Fibroblast of the conjunctiva (primary cell): ENCODE measurements around the gene ARG2.

Source experiments
- DNase-seq: peaks from one replicate; pipeline ENCODE4 v3.0.0-alpha.2; 2010; ENCODE audit warnings: low read depth

The ARG2 gene

GRCh38 chr14:67619446-67620216 is at the start of gene ARG2:
ARG2 (plus strand) TSS chr14:67619920; CDS start chr14:67619978, 58 bp downstream.
- peak; percentile 83 for DNase-seq

DNA sequence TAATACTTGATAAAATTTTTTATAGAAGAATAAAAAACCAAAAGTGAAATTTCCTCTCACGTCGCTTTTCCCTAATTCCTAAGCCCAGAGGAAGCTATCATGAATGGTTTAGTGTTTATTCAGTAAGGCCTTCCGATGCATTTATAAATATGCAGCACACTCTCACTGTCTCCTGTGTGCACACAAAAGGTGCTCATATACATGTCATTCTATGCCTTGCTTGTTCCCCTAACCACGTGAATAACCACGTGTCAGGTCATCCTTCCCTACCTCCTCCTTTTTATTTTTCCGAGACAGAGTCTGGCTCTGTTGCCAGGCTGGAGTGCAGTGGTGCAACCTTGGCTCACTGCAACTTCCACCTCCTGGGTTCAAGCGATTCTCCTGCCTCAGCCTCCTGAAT is 49.3 kb upstream of the ARG2 start:
- DNase-seq = no peak

DNA sequence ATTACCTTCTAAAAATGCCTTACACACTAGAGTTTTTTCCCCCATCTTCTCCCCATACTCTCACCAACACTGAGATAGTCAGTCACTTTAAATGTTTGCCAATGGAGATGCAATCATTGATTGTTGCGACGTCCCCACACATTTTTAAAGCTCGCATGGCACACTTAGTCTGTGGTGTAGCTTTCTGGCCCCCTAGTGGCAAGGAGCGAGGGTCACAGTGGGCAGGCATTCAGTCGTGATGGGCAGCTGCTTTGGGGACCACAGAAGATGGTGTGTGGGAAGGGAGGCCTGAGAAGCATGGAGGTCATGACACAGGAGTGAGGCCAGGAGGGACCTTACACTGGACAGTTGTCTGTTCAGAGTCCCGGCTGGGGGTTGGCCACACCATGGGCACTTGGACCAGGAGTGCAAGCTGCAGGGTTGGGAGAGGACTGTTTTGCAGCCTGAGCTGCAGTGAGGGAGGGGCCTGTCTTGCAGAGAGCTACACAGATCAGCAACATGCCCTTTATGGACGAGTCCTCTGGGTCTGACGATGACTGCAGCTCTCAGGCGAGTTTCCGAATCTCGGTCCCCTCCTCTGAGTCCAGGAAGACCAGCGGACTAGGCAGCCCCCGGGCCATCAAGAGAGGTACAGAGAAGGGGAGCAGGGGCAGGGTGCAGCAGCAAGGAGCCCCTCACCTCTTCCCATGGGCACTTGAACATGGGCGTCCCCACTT is 48.3 kb upstream of the ARG2 start:
- DNase-seq = peak; percentile 13

DNA sequence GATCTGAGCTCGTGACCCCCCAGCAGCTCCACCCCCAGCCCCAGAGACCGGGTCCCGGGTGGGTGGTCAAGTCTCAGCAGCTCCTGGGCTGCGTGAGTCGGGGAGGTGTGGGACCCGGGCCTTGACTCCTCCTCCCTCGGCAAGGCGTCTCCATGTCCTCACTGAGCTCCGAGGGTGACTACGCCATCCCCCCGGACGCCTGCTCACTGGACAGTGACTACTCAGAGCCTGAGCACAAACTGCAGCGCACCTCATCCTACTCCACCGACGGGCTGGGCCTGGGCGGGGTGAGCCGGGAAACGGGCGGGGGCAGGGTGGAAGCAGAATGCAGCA is 47.8 kb upstream of the ARG2 start:
- DNase-seq = no peak

DNA sequence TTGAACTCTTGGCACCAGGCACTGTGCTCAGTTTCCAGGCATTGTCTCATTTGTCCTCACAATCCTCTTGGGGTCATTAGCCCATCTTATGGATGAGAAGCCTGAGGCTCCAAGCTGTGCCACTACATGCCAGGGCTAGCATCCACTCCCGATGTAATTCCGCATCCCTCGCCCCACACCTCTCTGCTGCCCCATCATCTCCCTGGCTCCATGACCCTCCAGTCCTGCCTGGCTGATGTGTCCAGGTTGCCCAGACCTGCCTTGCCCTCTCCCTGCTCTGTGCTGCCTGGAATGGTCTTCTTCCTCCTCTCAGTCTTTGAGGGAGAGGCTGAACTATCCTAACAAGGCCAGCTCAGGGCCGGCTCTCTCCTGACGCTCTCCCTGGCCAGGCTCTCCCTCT is 47.1 kb upstream of the ARG2 start:
- DNase-seq = no peak

DNA sequence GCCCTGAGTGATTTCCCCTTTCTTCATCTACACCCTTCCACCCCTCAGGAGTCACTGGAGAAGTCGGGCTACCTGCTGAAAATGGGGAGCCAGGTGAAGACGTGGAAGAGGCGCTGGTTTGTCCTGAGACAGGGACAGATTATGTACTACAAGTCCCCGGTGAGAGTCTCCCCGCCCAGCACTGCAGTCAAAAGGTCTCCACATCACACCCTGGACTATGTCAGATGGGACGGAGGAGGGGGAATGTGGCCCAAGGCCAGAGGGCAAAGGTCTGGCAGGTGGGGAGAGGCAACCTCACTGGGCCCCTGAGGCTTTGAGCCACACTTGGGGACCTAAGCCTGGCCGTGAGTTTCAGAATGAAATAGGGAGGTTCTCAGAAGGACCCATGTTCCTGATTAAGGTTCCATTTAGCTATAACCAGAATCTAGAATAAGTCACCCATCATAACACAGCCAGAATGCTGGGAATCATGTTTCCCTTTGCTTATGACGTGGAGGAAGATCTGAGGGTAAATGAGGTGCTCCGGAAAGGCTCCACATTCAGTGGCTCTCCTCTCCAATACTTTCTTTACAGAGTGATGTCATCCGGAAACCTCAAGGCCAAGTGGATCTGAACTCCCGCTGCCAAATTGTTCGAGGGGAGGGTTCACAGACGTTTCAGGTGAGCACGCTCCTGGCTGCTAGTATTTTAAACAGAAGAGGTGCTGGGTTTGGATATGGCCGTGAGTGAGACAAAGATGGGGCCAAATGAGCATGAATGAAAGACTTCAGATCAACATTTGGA is 46.3 kb upstream of the ARG2 start:
- DNase-seq = no peak

DNA sequence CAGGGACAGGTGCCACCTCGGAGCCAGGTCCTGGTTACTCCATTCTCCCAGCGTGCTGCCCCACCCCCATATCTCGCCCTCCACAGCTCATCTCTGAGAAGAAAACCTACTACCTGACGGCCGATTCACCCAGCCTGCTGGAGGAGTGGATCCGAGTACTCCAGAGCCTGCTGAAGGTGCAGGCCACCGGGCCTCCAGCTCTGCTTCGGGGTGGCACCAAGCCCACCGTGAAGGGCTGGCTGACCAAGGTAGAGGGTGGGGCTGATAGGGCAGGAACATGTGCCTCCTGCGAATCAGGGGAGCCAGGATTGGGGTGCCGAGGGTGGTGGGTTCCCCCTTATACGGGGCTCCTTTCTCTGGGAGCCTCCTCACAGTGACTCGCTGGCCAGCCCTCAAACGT is 45.6 kb upstream of the ARG2 start:
- no peak for DNase-seq

DNA sequence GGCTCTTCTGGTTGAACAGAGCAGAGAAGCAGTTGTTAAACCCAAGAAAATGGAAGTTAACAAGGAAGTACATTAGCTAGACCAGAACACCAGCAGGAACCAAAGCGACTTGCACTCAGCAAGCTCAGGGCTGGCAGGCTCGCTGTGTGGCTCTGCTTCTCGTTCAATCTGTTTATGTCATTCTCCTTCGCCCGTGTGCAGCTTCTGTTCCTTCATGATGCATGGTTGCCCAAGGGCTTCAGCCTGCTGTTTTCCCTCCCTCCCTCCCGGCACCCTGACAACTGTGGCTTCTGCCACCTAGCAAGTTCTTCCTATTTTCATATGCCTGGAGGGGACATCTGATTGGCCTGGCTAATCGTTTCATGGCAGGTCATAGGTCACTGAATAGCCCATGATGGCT is 44.9 kb upstream of the ARG2 start:
- DNase-seq = no peak

GRCh38 chr14:67575684-67576083 is 44.0 kb upstream of the ARG2 start:
- no peak for DNase-seq

GRCh38 chr14:67576216-67576955 is 43.3 kb upstream of the ARG2 start:
- DNase-seq = no peak

DNA sequence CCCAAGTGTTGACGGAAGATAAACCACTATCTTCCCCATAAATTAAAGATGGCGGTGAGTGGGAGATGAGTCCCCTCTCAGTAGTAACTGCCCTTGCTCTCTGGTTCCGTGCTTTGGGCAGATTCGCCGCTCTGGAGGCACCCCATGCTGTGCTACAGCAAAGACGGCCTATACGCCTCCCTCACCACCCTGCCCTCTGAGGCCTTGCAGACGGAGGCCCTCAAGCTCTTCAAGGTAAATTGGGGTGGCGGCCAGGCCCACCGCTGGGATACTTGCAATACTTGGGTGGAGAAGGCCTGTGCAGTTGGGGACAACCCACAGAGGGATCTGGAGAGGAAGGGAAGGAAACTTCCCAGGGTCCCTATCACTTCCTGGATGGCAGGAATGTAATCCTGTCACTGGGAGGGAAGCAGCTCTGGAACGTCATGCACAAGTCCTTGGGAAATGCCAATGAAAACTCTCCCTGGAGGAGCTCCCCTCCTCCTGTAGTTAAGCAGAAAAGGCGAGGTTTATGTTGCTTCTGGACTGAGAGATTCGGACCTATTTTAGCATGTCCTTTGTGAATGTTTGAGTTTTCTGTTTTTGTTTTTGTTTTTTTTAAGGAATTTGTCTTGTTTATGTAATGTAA is 42.4 kb upstream of the ARG2 start:
- no peak for DNase-seq

DNA sequence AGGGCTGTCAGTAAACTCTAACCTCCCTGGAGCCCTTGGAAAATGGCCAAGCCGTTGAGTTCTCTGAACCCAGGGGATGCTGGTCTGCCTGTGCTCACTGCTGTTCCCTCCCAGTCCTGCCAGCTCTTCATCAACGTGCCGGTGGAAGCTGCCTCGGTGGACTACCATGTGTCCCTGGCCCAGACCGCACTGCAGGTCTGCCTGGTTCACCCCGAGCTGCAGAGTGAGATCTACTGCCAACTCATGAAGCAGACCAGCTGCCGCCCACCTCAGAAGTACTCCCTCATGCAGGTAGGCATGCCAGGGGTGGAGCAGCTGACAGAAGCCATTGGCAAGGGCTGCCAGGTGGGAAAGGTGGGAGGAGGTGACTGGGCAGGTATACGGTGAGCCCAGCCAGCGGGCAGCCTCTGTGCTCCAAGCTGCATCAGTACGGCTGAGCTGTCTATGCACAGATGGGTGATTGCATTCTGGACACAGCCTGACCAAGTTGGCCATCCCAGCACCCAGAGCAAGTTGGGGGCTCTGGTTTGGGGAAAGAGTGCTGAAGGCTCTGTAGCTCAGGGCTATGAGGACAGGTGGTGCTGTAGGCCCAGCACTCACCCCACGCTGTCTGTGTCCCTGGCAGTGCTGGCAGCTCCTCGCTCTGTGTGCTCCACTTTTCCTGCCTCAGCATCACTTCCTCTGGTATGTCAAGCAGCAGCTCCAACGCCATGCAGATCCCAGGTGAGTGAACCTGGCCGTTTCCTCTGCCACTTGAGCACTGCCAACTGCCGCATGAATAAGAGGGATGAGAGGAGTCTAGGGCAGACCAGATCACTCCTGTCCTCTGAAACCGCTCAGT is 41.6 kb upstream of the ARG2 start:
- DNase-seq = no peak

- no peak for DNase-seq
These were observed 40.7 kb upstream of the ARG2 start for GRCh38 chr14:67579040-67579439.

DNA sequence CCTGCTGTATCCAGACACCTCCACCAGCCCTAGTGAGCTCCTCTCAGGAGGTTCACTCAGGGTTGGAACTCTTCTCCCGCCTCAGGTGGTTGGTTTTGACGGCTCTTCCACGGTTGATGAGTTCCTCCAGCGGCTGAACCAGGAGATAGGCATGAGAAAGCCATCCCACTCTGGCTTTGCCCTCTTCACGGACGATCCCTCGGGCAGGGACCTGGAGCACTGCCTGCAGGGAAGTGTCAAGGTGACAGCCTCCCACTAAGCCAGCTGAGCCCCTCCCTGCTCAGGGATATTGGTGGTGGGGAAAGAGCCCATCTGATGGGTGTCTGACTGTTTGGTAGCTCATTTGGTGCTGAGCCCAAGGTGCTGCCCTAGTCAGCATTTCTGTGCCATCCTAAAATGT is 40.1 kb upstream of the ARG2 start:
- DNase-seq = no peak

DNA sequence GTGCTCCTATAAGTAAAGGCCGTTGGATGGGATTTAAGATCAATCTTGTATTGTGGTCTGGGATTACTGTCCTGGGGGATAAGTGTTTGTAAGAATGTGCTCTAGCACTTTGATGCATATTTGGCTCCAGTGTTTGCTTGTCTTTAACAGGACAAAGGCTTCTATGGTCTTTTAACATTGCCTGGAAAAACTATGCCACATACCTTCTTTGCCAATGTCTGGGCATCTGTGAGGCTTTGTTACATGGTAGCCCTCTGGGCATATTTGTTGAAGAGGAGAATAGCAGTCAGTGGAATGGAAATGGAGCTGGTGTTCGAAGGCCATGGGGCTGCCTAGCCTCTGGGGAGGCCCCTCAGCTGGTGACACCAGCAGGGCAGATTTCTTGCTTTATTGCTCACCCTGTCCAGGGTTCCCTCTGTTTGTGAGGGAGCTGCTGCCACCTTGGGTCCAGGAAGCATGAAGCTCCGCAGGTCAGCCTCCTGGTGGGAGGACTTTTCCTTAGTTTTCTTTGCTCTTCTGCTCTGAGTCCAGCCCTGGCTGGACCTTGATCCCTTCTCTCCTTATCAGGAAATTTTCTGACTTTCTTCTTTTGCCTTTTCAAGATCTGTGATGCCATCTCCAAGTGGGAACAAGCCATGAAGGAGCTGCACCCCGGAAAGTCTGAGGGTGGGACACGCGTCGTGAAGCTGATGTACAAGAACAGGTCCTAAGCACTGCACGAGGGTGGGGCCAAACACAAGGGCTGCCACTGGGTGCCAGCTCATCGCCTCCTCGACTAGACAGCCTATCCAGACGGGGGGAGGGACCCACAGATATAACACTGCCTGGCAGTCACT is 39.2 kb upstream of the ARG2 start:
- DNase-seq = no peak

DNA sequence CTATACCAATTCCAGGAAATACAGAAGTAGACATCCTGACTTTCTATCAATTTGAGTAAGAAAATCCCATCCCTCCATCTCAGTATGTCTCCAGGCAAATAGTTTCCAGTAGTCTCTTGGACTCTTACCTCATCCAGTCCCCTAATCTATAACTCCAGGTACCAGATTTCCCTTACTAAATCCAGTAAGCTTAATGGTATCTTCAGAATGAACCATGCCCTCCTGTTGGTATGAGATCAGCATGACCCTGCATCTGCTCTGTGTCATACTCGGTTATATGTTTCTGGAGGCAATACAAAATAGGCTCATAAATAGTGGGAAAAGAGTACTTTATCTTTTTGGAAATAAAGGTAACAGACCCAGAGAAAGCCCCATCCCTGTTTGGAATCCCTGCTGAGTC is 38.1 kb upstream of the ARG2 start:
- no peak for DNase-seq

GRCh38 chr14:67582061-67582460 is 37.7 kb upstream of the ARG2 start:
- no peak for DNase-seq

GRCh38 chr14:67583711-67584644 is 35.7 kb upstream of the ARG2 start:
- peak; percentile 18 for DNase-seq

GRCh38 chr14:67584978-67585377 is 34.7 kb upstream of the ARG2 start:
- DNase-seq = no peak
